GM23248 (cell line): ENCODE data around the gene CTXN1. TPM values are rescaled to one million over a fixed set of nuclear protein-coding genes. Genes with fewer than 3 reads are reported as not detected.

Experiments used
- DNase-seq: peaks from one replicate; pipeline ENCODE4 v3.0.0-alpha.2; 2015
- H2AFZ ChIP-seq: fragments of 200-600 bp; sonication (generic); 2 replicates; pipeline ENCODE4 v1.6.1; 2016; ENCODE audit warnings: antibody characterized with exemption
- H3F3A ChIP-seq: fragments of 200-600 bp; sonication (generic); 2 replicates; pipeline ENCODE4 v1.6.1; 2016; ENCODE audit warnings: mild to moderate bottlenecking, antibody characterized with exemption, mixed run types; ENCODE audit not compliant: insufficient read depth
- H3K27ac ChIP-seq: fragments of 200-600 bp; sonication (generic); 2 replicates; pipeline ENCODE4 v1.5.1; 2016; ENCODE audit warnings: mild to moderate bottlenecking
- H3K27me3 ChIP-seq: fragments of 200-600 bp; sonication (generic); replicated peaks from 2 replicates; pipeline ENCODE4 v1.6.1; 2016; ENCODE audit warnings: mild to moderate bottlenecking; ENCODE audit not compliant: insufficient read depth
- H3K36me3 ChIP-seq: fragments of 200-600 bp; sonication (generic); 2 replicates; pipeline ENCODE4 v1.6.1; 2016; ENCODE audit warnings: low read depth, mild to moderate bottlenecking
- H3K4me1 ChIP-seq: fragments of 200-600 bp; sonication (generic); 2 replicates; pipeline ENCODE4 v1.6.1; 2016; ENCODE audit warnings: mild to moderate bottlenecking; ENCODE audit not compliant: insufficient read depth
- H3K4me2 ChIP-seq: fragments of 200-600 bp; sonication (generic); one replicate; pipeline ENCODE4 v1.6.1; 2016; ENCODE audit warnings: mild to moderate bottlenecking; ENCODE audit not compliant: unreplicated experiment
- H3K4me3 ChIP-seq: fragments of 200-600 bp; sonication (generic); 2 replicates; pipeline ENCODE4 v1.5.1; 2016; ENCODE audit warnings: mild to moderate bottlenecking
- H3K79me2 ChIP-seq: fragments of 200-600 bp; sonication (generic); 2 replicates; pipeline ENCODE4 v1.6.1; 2016; ENCODE audit warnings: mild to moderate bottlenecking; ENCODE audit not compliant: insufficient read depth
- H3K9ac ChIP-seq: fragments of 200-600 bp; sonication (generic); 2 replicates; pipeline ENCODE4 v1.6.1; 2016; ENCODE audit warnings: mild to moderate bottlenecking
- H3K9me2 ChIP-seq: fragments of 200-600 bp; sonication (generic); 2 replicates; pipeline ENCODE4 v1.6.1; 2016; ENCODE audit warnings: mixed run types, mild to moderate bottlenecking, moderate library complexity; ENCODE audit not compliant: insufficient read depth
- H3K9me3 ChIP-seq: fragments of 200-600 bp; sonication (generic); one replicate; pipeline ENCODE4 v1.6.1; 2017; ENCODE audit warnings: low read depth
- H4K20me1 ChIP-seq: fragments of 200-600 bp; sonication (generic); 2 replicates; pipeline ENCODE4 v1.6.0; 2016; ENCODE audit not compliant: insufficient read depth
- EZH2 ChIP-seq: fragments of 200-600 bp; sonication (generic); IDR thresholded peaks from 2 replicates; pipeline ENCODE4 v1.6.1; 2018; ENCODE audit warnings: antibody characterized with exemption, mild to moderate bottlenecking; ENCODE audit not compliant: insufficient read depth, poor library complexity, severe bottlenecking
- EZH2phosphoT487 ChIP-seq: fragments of 200-600 bp; sonication (generic); IDR thresholded peaks from 2 replicates; pipeline ENCODE4 v1.6.1; 2018; ENCODE audit warnings: antibody characterized with exemption, moderate library complexity, mild to moderate bottlenecking, low read depth; ENCODE audit not compliant: insufficient read depth
- WGBS, 2 experiments: methylation state at CpG; one replicate each; pipeline ENCODE4 v1.1.6; 2015 to 2017; ENCODE audit warnings: low lambda C conversion rate in 2 of 2, low coverage in 1 of 2; ENCODE audit errors: missing lambda C conversion rate in 2 of 2; 5-methylcytosine and 5-hydroxymethylcytosine counted together
- in situ Hi-C: fragments of 300-500 bp; cut with MboI; formaldehyde crosslinking; loops from 2 replicates; pipeline ENCODE4 v1.15.0; 2020
- polyA plus RNA-seq: library from polyadenylated mRNA; unstranded; fragments of >200 nt; fragmentation: Nextera tagmentation; extraction: Ambion mirVana; gene quantifications from 2 replicates; pipeline ENCODE4 v1.2.1, GENCODE V29; 2016
- total RNA-seq: library from RNA; depleted of rRNA; stranded (reverse); fragments of >200 nt; shearing (Covaris generic); gene quantifications from 2 replicates; pipeline ENCODE4 v1.2.3, GENCODE V29; 2014

The CTXN1 gene
- total and polyA plus RNA-seq, 2 experiments from 2014 or later: 3.4 to 3.5 TPM

DNA sequence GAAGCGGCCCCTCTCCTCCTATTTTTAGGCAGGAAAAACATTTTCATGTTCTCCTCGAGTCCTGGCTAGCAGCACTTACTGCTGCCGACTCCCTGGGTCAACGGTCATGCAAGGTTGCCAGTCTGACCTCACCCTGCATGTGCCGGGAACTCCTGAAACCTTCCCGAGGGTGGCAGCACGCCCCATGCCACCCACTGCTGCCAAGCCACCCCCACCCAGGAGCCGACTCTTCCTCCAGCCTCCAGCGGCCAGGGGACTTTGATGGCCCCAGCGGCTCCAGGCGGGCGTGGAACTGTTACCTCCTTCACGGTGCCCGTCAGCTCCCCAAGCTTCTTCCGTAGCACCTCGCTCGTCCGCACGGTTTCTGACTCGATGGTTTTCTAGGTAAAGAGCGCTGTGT, 8.8 kb upstream of the CTXN1 start:
- H3K9me2 ChIP-seq: no peaks in the 10 kb centered on the region
- H3K36me3 ChIP-seq: peaks cover 51% of the 10 kb centered on the region; the same call in 1 of the 2 replicates
- no peaks in the 10 kb centered on the region for H3K27me3 ChIP-seq
- H3K9me3 ChIP-seq: no peaks in the 10 kb centered on the region
- no peak overlapping the region for H3K4me2 ChIP-seq
- no peak overlapping the region for H3K27ac ChIP-seq
- 90 to 91% methylated on average over 20 to 21 of the region's 21 CpGs for WGBS, 2 experiments
- no peaks in the 10 kb centered on the region for H4K20me1 ChIP-seq
- no peak for DNase-seq
- in situ Hi-C loops: no loop called here
- H3K4me3 ChIP-seq: no peak overlapping the region
- H3K4me1 ChIP-seq: peaks cover 2% of the 10 kb centered on the region
- no peak overlapping the region for H2AFZ ChIP-seq
- peaks cover 37% of the 10 kb centered on the region for H3K79me2 ChIP-seq
- TF ChIP-seq EZH2phosphoT487 (no peak), EZH2 (no peak)
- no peak overlapping the region for H3K9ac ChIP-seq
- H3F3A ChIP-seq: peaks cover 13% of the 10 kb centered on the region

DNA sequence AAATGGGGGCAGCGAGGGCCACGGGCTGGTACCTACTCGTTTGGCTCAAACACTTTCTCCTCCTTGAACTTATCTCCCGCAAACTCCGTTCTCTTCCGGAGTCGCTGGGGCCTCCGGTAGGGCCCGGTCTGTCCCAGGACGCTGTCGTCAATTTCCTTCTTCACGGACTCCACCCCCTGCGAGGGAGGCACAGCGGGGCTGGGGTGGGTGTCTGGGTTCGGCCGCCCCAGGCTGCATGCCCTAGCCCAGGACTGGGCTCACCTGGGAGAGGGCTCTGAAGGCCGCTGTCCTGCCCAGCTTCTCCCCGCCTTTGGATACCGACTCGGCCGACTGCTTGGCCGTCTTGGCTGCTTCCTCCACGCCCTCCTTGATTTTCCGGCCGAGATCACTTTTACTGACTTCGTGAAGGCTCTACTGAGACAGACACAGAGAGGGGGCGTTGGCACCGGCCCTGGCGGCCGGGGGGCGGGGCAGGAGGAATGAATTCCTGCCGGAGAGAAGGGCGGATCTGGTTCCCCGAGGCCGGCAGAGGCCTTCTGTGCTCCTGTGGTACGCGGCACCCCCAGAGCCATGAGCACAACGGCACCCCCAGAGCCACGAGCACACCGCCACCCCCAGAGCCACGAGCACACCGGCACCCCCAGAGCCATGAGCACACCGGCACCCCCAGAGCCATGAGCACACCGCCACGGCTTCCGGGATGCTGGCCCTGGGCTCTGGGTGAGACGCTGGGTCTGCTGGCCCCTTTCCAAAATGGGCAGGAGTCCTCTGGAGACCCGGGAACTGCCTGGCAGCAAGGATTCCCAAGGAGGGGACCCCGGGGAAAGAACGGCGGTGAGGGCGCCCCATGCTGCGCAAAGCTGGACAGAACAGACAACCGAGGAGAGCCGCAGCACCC, 8.1 kb upstream of the CTXN1 start:
- Histone ChIP-seq H3K9ac (no peak overlapping the region), H3K4me2 (no peak overlapping the region), H3K79me2 (peaks cover 30% of the 10 kb centered on the region; the same call in 1 of the 2 replicates), H3K9me2 (no peaks in the 10 kb centered on the region), H4K20me1 (no peaks in the 10 kb centered on the region), H3K4me1 (peaks cover 9% of the 10 kb centered on the region), H3K27me3 (no peaks in the 10 kb centered on the region), H2AFZ (no peak overlapping the region), H3K4me3 (no peak overlapping the region), H3K9me3 (no peaks in the 10 kb centered on the region), H3F3A (peaks cover 17% of the 10 kb centered on the region), H3K27ac (no peak overlapping the region), H3K36me3 (peaks cover 51% of the 10 kb centered on the region; the same call in 1 of the 2 replicates)
- in situ Hi-C loops: no loop called here
- 87 to 89% methylated on average over 44 to 54 of the region's 55 CpGs for WGBS, 2 experiments
- no peak for DNase-seq
- TF ChIP-seq EZH2phosphoT487 (no peak), EZH2 (no peak)

DNA sequence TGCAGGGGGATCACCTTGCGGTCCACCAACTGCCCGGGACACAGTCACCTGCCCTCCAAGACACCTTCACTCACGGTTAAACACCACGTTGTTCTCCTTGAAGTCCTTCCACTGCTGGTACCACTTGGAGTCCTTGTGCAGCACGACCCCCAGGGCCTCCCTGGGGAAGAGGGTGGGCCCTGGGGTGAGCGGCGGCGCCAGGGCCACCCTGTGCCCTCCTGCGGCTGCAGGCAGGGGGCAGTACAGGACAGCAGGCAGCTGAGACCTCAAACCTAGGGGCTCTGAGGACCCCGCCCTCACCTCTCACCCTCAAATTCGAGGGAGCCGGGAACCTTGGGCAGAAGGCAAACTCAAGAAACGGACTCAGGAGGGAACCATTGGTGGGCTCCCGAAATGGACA, 7.5 kb upstream of the CTXN1 start:
- WGBS, 2 experiments: 87 to 88% methylated on average over 10 to 14 of the region's 14 CpGs

DNA sequence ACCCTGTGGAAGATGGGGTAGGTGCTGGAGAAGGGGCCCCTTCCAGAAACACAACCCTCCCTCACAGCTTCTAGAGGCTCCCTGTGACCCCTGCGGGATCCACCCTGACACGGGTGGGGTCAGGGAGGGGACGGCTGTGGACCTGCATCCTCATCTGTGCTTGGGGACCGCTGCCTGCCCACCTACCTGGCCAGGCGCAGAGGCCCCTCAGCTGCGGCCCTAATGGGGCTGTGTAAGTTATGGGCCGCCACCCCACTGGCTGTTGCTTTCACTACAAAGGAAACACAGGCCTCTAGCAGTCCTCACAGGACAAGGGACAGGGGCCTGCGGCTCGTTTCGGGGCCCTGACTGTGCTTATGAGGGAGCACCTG, 7.0 kb upstream of the CTXN1 start:
- in situ Hi-C loops: no loop called here
- Histone ChIP-seq H4K20me1 (no peaks in the 10 kb centered on the region), H3F3A (peaks cover 27% of the 10 kb centered on the region), H3K9ac (no peak overlapping the region), H3K9me3 (no peaks in the 10 kb centered on the region), H3K27ac (no peak overlapping the region), H3K36me3 (peaks cover 40% of the 10 kb centered on the region; the same call in 1 of the 2 replicates), H3K9me2 (no peaks in the 10 kb centered on the region), H3K4me1 (peaks cover 19% of the 10 kb centered on the region), H2AFZ (no peak overlapping the region), H3K4me2 (no peak overlapping the region), H3K79me2 (0 out of 2 replicates have a peak, but pooled peaks cover 19% of the 10 kb centered on the region), H3K4me3 (no peak overlapping the region), H3K27me3 (no peaks in the 10 kb centered on the region)
- no peak for TF ChIP-seq EZH2phosphoT487
- no peak for TF ChIP-seq EZH2
- no peak for DNase-seq
- WGBS, 2 experiments: 94% methylated on average over 10 of the region's 10 CpGs

More for the DNA sequence above, 7.5 kb upstream of the CTXN1 start:
- Histone ChIP-seq H3K4me1 (peaks cover 14% of the 10 kb centered on the region), H3K4me2 (no peak overlapping the region), H3K79me2 (peaks cover 24% of the 10 kb centered on the region; the same call in 1 of the 2 replicates), H4K20me1 (no peaks in the 10 kb centered on the region), H3K27me3 (no peaks in the 10 kb centered on the region), H3F3A (peaks cover 22% of the 10 kb centered on the region), H3K4me3 (no peak overlapping the region), H3K27ac (no peak overlapping the region), H3K9me2 (no peaks in the 10 kb centered on the region), H2AFZ (no peak overlapping the region), H3K9me3 (no peaks in the 10 kb centered on the region), H3K36me3 (peaks cover 45% of the 10 kb centered on the region; the same call in 1 of the 2 replicates), H3K9ac (no peak overlapping the region)
- TF ChIP-seq EZH2phosphoT487 (no peak), EZH2 (no peak)
- no peak for DNase-seq
- in situ Hi-C loops: no loop called here
